ENCODE results near the gene FGF19. TPM values are rescaled to one million over a fixed set of nuclear protein-coding genes. Genes with fewer than 3 reads are reported as not detected.

The FGF19 gene
- not detected in 2 replicates for total RNA-seq

GRCh38 chr11:69703768-69704507, at the start of gene FGF19:
FGF19 (minus strand) TSS chr11:69704022; CDS start chr11:69703876, 146 bp downstream.

DNA sequence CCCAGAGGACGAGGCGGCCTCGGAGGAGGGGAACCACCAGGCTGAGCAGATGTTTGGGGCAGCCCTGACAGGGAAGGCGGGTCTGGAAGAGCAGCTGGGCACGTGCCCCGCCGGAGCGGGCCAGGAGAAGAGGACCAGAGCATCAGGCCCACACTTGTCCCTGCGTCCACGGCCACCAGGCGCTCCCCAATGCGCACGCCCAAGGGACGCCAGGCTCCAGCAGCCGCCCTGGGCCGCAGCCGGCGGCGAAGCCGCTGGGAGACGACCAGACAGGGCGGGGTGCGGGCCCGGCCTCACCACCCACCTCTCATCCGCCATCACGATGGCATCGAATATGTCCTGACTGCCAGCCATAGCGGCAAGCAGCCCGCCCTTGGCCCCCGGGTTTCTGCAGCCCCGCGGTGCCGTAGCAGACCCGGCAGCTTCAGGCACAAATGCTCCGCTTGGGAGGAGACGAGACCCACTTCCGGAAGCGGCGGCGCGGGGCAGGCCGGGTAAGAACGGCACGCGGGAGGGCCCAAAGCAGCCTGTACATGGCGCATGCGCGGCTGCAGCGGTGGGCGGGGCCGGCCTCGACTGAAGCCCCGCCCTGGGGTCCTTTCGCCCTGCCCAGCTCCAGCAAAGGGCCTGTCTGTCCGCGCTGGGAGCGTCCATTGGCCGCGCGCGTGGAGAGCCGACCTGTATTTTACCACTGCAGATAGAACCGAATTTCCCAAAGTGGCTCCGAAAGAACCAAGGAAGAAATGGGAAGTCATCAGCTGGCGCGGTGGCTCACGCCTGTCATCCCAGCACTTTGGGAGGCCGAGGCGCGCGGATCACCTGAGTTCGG, 28.7 kb downstream of the FGF19 start, which contains the start of gene LTO1:
Gene LTO1 (minus strand): TSS at position 468 of the 829 bp plus-strand sequence. CDS start 114 bp downstream, at position 354.

Other genes starting within 250 kb of the FGF19 start
- not detected in 2 replicates for gene LINC01488, start 222.4 kb downstream of the FGF19 start, total RNA-seq
- gene CCND1, start 62.9 kb downstream of the FGF19 start, total RNA-seq, result 179 and 332 TPM in 2 replicates
- 17.5 and 24.5 TPM in 2 replicates for gene LTO1, start 28.7 kb downstream of the FGF19 start, total RNA-seq
- not detected in 2 replicates for gene FGF4, start 71.3 kb upstream of the FGF19 start, total RNA-seq
- not detected in 2 replicates for gene FGF3, start 115.4 kb upstream of the FGF19 start, total RNA-seq

Measured in hair follicle dermal papilla cell (primary cell).